ENCODE data around the gene ASB14. TPM values are rescaled to one million over a fixed set of nuclear protein-coding genes. Genes with fewer than 3 reads are reported as not detected.

Gene ASB14
- total RNA-seq, 1 donor from 2014 or later = not detected

GRCh38 chr3:57224856-57225255 is 67.6 kb downstream of the ASB14 start:
- H3K9me3 Mint-ChIP-seq (ENCODE audit: low read depth) = no peaks in the 10 kb centered on the region
- TF ChIP-seq CTCF (IDR thresholded peaks at IDR 0.05; ENCODE audit: unreplicated experiment) = no peak
- H3K27me3 Mint-ChIP-seq = no peaks in the 10 kb centered on the region
- no peaks in the 10 kb centered on the region for H3K36me3 Mint-ChIP-seq (ENCODE audit: insufficient read depth)
- no peak overlapping the region for H3K27ac Mint-ChIP-seq
- no peak overlapping the region for H3K4me3 Mint-ChIP-seq (ENCODE audit: low read depth)
- peaks cover 19% of the 10 kb centered on the region for H3K4me1 Mint-ChIP-seq (ENCODE audit: low read depth)
- DNase-seq (ENCODE audit: low spot score, unreplicated experiment) = no peak

DNA sequence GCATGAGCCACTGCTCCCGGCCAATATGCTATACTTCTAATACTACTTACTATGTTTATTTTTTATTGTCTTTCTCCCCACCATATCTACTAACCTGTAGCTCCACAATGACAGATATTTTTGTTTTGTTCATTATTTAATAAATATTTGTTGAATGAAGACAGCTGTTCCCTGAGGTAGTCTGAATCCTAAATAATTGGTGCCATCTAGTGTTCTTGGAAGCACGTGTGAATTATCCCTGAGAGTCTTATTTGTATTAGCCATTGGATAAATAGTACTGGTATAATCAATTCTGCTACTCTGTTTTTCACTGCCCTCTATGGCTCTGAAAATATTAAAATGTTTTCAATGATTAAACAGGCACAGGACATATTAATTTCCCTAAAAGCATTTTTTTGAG is 70.6 kb downstream of the ASB14 start:
- H3K27me3 Mint-ChIP-seq = no peaks in the 10 kb centered on the region
- no peak for DNase-seq (ENCODE audit: low spot score, unreplicated experiment)
- TF ChIP-seq CTCF (IDR thresholded peaks at IDR 0.05; ENCODE audit: unreplicated experiment) = peak; percentile 35
- no peak overlapping the region for H3K4me3 Mint-ChIP-seq (ENCODE audit: low read depth)
- no peaks in the 10 kb centered on the region for H3K9me3 Mint-ChIP-seq (ENCODE audit: low read depth)
- no peaks in the 10 kb centered on the region for H3K36me3 Mint-ChIP-seq (ENCODE audit: insufficient read depth)
- H3K27ac Mint-ChIP-seq = no peak overlapping the region
- peaks cover 7% of the 10 kb centered on the region for H3K4me1 Mint-ChIP-seq (ENCODE audit: low read depth)

Other genes with a start within 250 kb of the ASB14 start
- gene SPATA12, start 232.0 kb downstream of the ASB14 start, total RNA-seq = 0.14 and 0.16 TPM in 2 replicates
- 30.4 and 37.9 TPM in 2 replicates for gene IL17RD, start 127.3 kb downstream of the ASB14 start, total RNA-seq
- gene HESX1, start 92.7 kb downstream of the ASB14 start, total RNA-seq = 0.80 and 0.96 TPM in 2 replicates
- 37.3 and 40.2 TPM in 2 replicates for gene APPL1, start 65.0 kb downstream of the ASB14 start, total RNA-seq

All from progenitor cell of endocrine pancreas (in vitro differentiated cells).